ENCODE results near the gene ZNF547. TPM values are rescaled to one million over a fixed set of nuclear protein-coding genes. Genes with fewer than 3 reads are reported as not detected.

ZNF547 gene
- 1 to 10 TPM; 2.4 to 3.5 TPM for total RNA-seq
- long read RNA-seq, donor 1, partial matches to known transcripts = 0 of 1 reads
- long read RNA-seq, donor 1, other reads (novel, unspliced or antisense) = 0 of 1 reads
- long read RNA-seq, donor 2, transcript ZNF547-201 (4 exons, 2,739 nt) = major isoform, 5 of 5 reads
- long read RNA-seq, donor 2, partial matches to known transcripts = 0 of 5 reads
- long read RNA-seq, donor 2, other reads (novel, unspliced or antisense) = 0 of 5 reads

- peak; percentile 100 for DNase-seq (ENCODE audit: low spot score)
- intact Hi-C loops (cut with DNase I) = no loop called here
These were observed at the start of gene ZNF547, which contains the start of gene TRAPPC2B for GRCh38 chr19:57362997-57363687. ZNF547 (plus strand) TSS chr19:57363551; CDS start chr19:57368556, 5,005 bp downstream. TRAPPC2B (plus strand) TSS chr19:57363551; CDS start chr19:57364834, 1,283 bp downstream.

GRCh38 chr19:57314146-57314545 lies 49.2 kb upstream of the ZNF547 start:
- no peak for DNase-seq (ENCODE audit: low spot score)
- intact Hi-C loops (cut with DNase I) = no loop called here

- DNase-seq (ENCODE audit: low spot score) = no peak
- intact Hi-C loops (cut with DNase I) = no loop called here
These were observed 45.8 kb upstream of the ZNF547 start for GRCh38 chr19:57317503-57317902.

GRCh38 chr19:57319869-57320179 lies 43.5 kb upstream of the ZNF547 start:
- intact Hi-C loops (cut with DNase I) = no loop called here
- no peak for DNase-seq (ENCODE audit: low spot score)

- intact Hi-C loops (cut with DNase I) = no loop called here
These were observed 42.9 kb upstream of the ZNF547 start, which contains the start of gene ZNF543 for GRCh38 chr19:57320180-57321084. ZNF543 (plus strand) TSS chr19:57320472; CDS start chr19:57320854, 382 bp downstream.

GRCh38 chr19:57321116-57321515 lies 42.2 kb upstream of the ZNF547 start:
- DNase-seq (ENCODE audit: low spot score) = no peak
- intact Hi-C loops (cut with DNase I) = no loop called here

More at GRCh38 chr19:57320180-57321084, 42.9 kb upstream of the ZNF547 start, which contains the start of gene ZNF543:
- peak; percentile 99 for DNase-seq (ENCODE audit: low spot score)

GRCh38 chr19:57321751-57322150 lies 41.6 kb upstream of the ZNF547 start:
- intact Hi-C loops (cut with DNase I) = no loop called here
- DNase-seq (ENCODE audit: low spot score) = no peak

GRCh38 chr19:57324992-57325391 lies 38.4 kb upstream of the ZNF547 start:
- intact Hi-C loops (cut with DNase I) = no loop called here
- DNase-seq (ENCODE audit: low spot score) = no peak

GRCh38 chr19:57327993-57328392 lies 35.4 kb upstream of the ZNF547 start:
- no peak for DNase-seq (ENCODE audit: low spot score)
- intact Hi-C loops (cut with DNase I) = no loop called here

GRCh38 chr19:57334191-57334590 lies 29.2 kb upstream of the ZNF547 start:
- DNase-seq (ENCODE audit: low spot score) = no peak
- intact Hi-C loops (cut with DNase I) = no loop called here

GRCh38 chr19:57338877-57339276 lies 24.5 kb upstream of the ZNF547 start:
- DNase-seq (ENCODE audit: low spot score) = no peak
- intact Hi-C loops (cut with DNase I) = no loop called here

- DNase-seq (ENCODE audit: low spot score) = no peak
- intact Hi-C loops (cut with DNase I) = no loop called here
These were observed 20.8 kb upstream of the ZNF547 start for GRCh38 chr19:57342582-57342981.

- no peak for DNase-seq (ENCODE audit: low spot score)
- intact Hi-C loops (cut with DNase I) = no loop called here
These were observed 15.2 kb upstream of the ZNF547 start for GRCh38 chr19:57348136-57348535.

GRCh38 chr19:57350877-57351805 lies 12.2 kb upstream of the ZNF547 start, which contains the start of gene ZNF304:
ZNF304 (plus strand) TSS chr19:57351271; CDS start chr19:57351665, 394 bp downstream.
- intact Hi-C loops (cut with DNase I) = no loop called here
- peak; percentile 97 for DNase-seq (ENCODE audit: low spot score)

- intact Hi-C loops (cut with DNase I) = no loop called here
- DNase-seq (ENCODE audit: low spot score) = no peak
These were observed 11.5 kb upstream of the ZNF547 start for GRCh38 chr19:57351867-57352266.

- DNase-seq (ENCODE audit: low spot score) = no peak
- intact Hi-C loops (cut with DNase I) = no loop called here
These were observed 7.4 kb upstream of the ZNF547 start for GRCh38 chr19:57355916-57356315.

GRCh38 chr19:57357406-57357805 lies 5.9 kb upstream of the ZNF547 start:
- intact Hi-C loops (cut with DNase I) = no loop called here
- DNase-seq (ENCODE audit: low spot score) = no peak

GRCh38 chr19:57359300-57359699 lies 4.1 kb upstream of the ZNF547 start:
- no peak for DNase-seq (ENCODE audit: low spot score)
- intact Hi-C loops (cut with DNase I) = no loop called here

- intact Hi-C loops (cut with DNase I) = no loop called here
- no peak for DNase-seq (ENCODE audit: low spot score)
These were observed 932 bp upstream of the ZNF547 start for GRCh38 chr19:57362419-57362818.
